HEK293 (cell line): Measurements from ENCODE around the gene NAT10.

Source experiments
- CTCF ChIA-PET: fragments of 350-600 bp; formaldehyde crosslinking; extraction: SDS; loops from one replicate; lab custom pipeline; 2021; ENCODE audit warnings: antibody characterized with exemption; lab: Yijun Ruan, JAX
- POLR2A ChIA-PET: fragments of 300-600 bp; formaldehyde crosslinking; extraction: SDS; loops from one replicate; lab custom pipeline; 2020; ENCODE audit warnings: antibody characterized with exemption, inconsistent platforms; lab: Yijun Ruan, JAX
- H3K27ac ChIP-seq: fragments of 200-500 bp; sonication (Bioruptor generic); 2 replicates; pipeline ENCODE4 v1.5.1; 2014; ENCODE audit warnings: low read depth, low read length, control low read depth, inconsistent platforms; ENCODE audit errors: extremely low read depth
- H3K36me3 ChIP-seq, 2 experiments: fragments of 200-500 bp in 1 of 2; sonication (Bioruptor generic) in 1 of 2; 1 replicate in 1 of 2; 2 replicates in 1 of 2; pipeline ENCODE4 v1.5.1; 2014 to 2017; ENCODE audit warnings: inconsistent platforms in 2 of 2, low read length in 2 of 2; ENCODE audit not compliant: control insufficient read depth in 2 of 2, insufficient read depth in 1 of 2
- H3K4me1 ChIP-seq: fragments of 200-500 bp; sonication (Bioruptor generic); 2 replicates; pipeline ENCODE4 v1.5.1; 2014; ENCODE audit warnings: mild to moderate bottlenecking, low read length, inconsistent platforms; ENCODE audit not compliant: control insufficient read depth, insufficient read depth
- H3K4me3 ChIP-seq: 2 replicates; pipeline ENCODE4 v1.5.1; 2011; ENCODE audit warnings: low read depth, mild to moderate bottlenecking, control low read depth, low read length, moderate library complexity
- H3K9me3 ChIP-seq: fragments of 200-500 bp; sonication (Bioruptor generic); 2 replicates; pipeline ENCODE4 v1.5.1; 2014; ENCODE audit warnings: low read depth, low read length, inconsistent platforms; ENCODE audit not compliant: control insufficient read depth, insufficient read depth
- MEIS1 ChIP-seq: sonication (generic); formaldehyde crosslinking; IDR thresholded peaks from 2 replicates; pipeline ENCODE4 v1.8.1; 2022; ENCODE audit warnings: missing genetic modification reagents, mild to moderate bottlenecking, borderline replicate concordance
- OSR2 ChIP-seq: fragments of 450-650 bp; formaldehyde crosslinking; IDR thresholded peaks from 2 replicates; pipeline ENCODE4 v1.5.1; 2016; ENCODE audit warnings: missing biosample characterization, missing genetic modification characterization
- PRDM10 ChIP-seq: fragments of 450-650 bp; formaldehyde crosslinking; IDR thresholded peaks from 2 replicates; pipeline ENCODE4 v1.5.1; 2016; ENCODE audit warnings: missing biosample characterization, missing genetic modification characterization
- ZBTB10 ChIP-seq: fragments of 450-650 bp; formaldehyde crosslinking; IDR thresholded peaks from 2 replicates; pipeline ENCODE4 v1.5.1; 2016; ENCODE audit warnings: missing biosample characterization, missing genetic modification characterization
- ZBTB8A ChIP-seq: fragments of 450-650 bp; formaldehyde crosslinking; IDR thresholded peaks from 2 replicates; pipeline ENCODE4 v1.5.1; 2016; ENCODE audit warnings: missing biosample characterization, missing genetic modification characterization
- ZNF132 ChIP-seq: fragments of 450-650 bp; formaldehyde crosslinking; IDR thresholded peaks from 2 replicates; pipeline ENCODE4 v1.5.1; 2017; ENCODE audit warnings: missing biosample characterization, missing genetic modification characterization, borderline replicate concordance
- ZNF16 ChIP-seq: fragments of 450-650 bp; formaldehyde crosslinking; IDR thresholded peaks from 2 replicates; pipeline ENCODE4 v1.5.1; 2016; ENCODE audit warnings: low read depth, missing biosample characterization, missing genetic modification characterization
- ZNF2 ChIP-seq: fragments of 450-650 bp; formaldehyde crosslinking; IDR thresholded peaks from 2 replicates; pipeline ENCODE4 v1.5.1; 2016; ENCODE audit warnings: missing biosample characterization, missing genetic modification characterization
- ZNF211 ChIP-seq: fragments of 450-650 bp; formaldehyde crosslinking; IDR thresholded peaks from 2 replicates; pipeline ENCODE4 v1.5.1; 2016; ENCODE audit warnings: low read depth, missing biosample characterization, missing genetic modification characterization
- ZNF214 ChIP-seq: fragments of 450-650 bp; formaldehyde crosslinking; IDR thresholded peaks from 2 replicates; pipeline ENCODE4 v1.5.1; 2017; ENCODE audit warnings: missing biosample characterization, mild to moderate bottlenecking, missing genetic modification characterization, borderline replicate concordance
- ZNF239 ChIP-seq: fragments of 450-650 bp; formaldehyde crosslinking; IDR thresholded peaks from 2 replicates; pipeline ENCODE4 v1.5.1; 2016; ENCODE audit warnings: missing biosample characterization, missing genetic modification characterization
- ZNF26 ChIP-seq: fragments of 450-650 bp; formaldehyde crosslinking; IDR thresholded peaks from 2 replicates; pipeline ENCODE4 v1.5.1; 2016; ENCODE audit warnings: missing biosample characterization, missing genetic modification characterization
- ZNF366 ChIP-seq: fragments of 450-650 bp; formaldehyde crosslinking; conservative IDR thresholded peaks from 2 replicates; pipeline ENCODE4 v1.5.1; 2016; ENCODE audit warnings: missing biosample characterization, missing genetic modification characterization
- ZNF433 ChIP-seq: fragments of 450-650 bp; formaldehyde crosslinking; IDR thresholded peaks from 2 replicates; pipeline ENCODE4 v1.5.1; 2016; ENCODE audit warnings: missing biosample characterization, missing genetic modification characterization, low read depth
- ZNF48 ChIP-seq: fragments of 450-650 bp; formaldehyde crosslinking; IDR thresholded peaks from 2 replicates; pipeline ENCODE4 v1.5.1; 2016; ENCODE audit warnings: missing biosample characterization, missing genetic modification characterization
- ZNF513 ChIP-seq: fragments of 450-650 bp; IDR thresholded peaks from 2 replicates; pipeline ENCODE4 v1.5.1; 2018; ENCODE audit warnings: missing biosample characterization, missing genetic modification characterization
- ZNF544 ChIP-seq: fragments of 450-650 bp; formaldehyde crosslinking; IDR thresholded peaks from 2 replicates; pipeline ENCODE4 v1.5.0; 2017; ENCODE audit warnings: missing biosample characterization, missing genetic modification characterization
- ZNF555 ChIP-seq: fragments of 450-650 bp; formaldehyde crosslinking; conservative IDR thresholded peaks from 2 replicates; pipeline ENCODE4 v1.5.1; 2017; ENCODE audit warnings: missing biosample characterization, mild to moderate bottlenecking, missing genetic modification characterization, inconsistent platforms
- ZNF558 ChIP-seq: fragments of 450-650 bp; formaldehyde crosslinking; IDR thresholded peaks from 2 replicates; pipeline ENCODE4 v1.5.1; 2016; ENCODE audit warnings: missing biosample characterization, missing genetic modification characterization
- ZNF571 ChIP-seq: fragments of 450-650 bp; formaldehyde crosslinking; IDR thresholded peaks from 2 replicates; pipeline ENCODE4 v1.5.0; 2017; ENCODE audit warnings: missing biosample characterization, missing genetic modification characterization
- ZNF768 ChIP-seq: fragments of 450-650 bp; formaldehyde crosslinking; IDR thresholded peaks from 2 replicates; pipeline ENCODE4 v1.5.1; 2018; ENCODE audit warnings: missing biosample characterization, mild to moderate bottlenecking, missing genetic modification characterization
- ZSCAN23 ChIP-seq: fragments of 450-650 bp; formaldehyde crosslinking; IDR thresholded peaks from 2 replicates; pipeline ENCODE4 v1.5.1; 2016; ENCODE audit warnings: missing biosample characterization, missing genetic modification characterization
- ZSCAN30 ChIP-seq: fragments of 450-650 bp; IDR thresholded peaks from 2 replicates; pipeline ENCODE4 v1.5.1; 2018; ENCODE audit warnings: missing biosample characterization, mild to moderate bottlenecking, missing genetic modification characterization, moderate library complexity

Gene NAT10

GRCh38 chr11:34140149-34140548 lies 34.7 kb downstream of the NAT10 start (continued):
- TF ChIP-seq ZNF26 (no peak), ZNF239 (tag by site-specific recombination) (no peak), ZBTB8A (tag by site-specific recombination) (no peak), ZNF544 (tag by site-specific recombination) (no peak), ZNF555 (tag by site-specific recombination) (no peak)

GRCh38 chr11:34143048-34143447 lies 37.6 kb downstream of the NAT10 start:
- no peak for TF ChIP-seq ZNF555 (tag by site-specific recombination)
- no peak for TF ChIP-seq ZBTB10 (tag by site-specific recombination)
- no peak for TF ChIP-seq ZNF513 (tag by site-specific recombination)
- TF ChIP-seq OSR2, result no peak
- TF ChIP-seq MEIS1, result no peak
- TF ChIP-seq ZNF16 (tag by site-specific recombination), result no peak
- no peak for TF ChIP-seq ZNF433
- TF ChIP-seq ZNF768 (tag by site-specific recombination), result no peak
- no peak for TF ChIP-seq ZNF571 (tag by site-specific recombination)
- no peak for TF ChIP-seq ZNF366 (tag by site-specific recombination)
- no peak for TF ChIP-seq PRDM10 (tag by site-specific recombination)
- TF ChIP-seq ZNF558, result no peak
- TF ChIP-seq ZNF211, result no peak
- TF ChIP-seq ZNF48, result no peak
- no peak for TF ChIP-seq ZSCAN30 (tag by site-specific recombination)
- TF ChIP-seq ZNF2, result no peak
- TF ChIP-seq ZSCAN23 (tag by site-specific recombination), result no peak
- TF ChIP-seq ZNF132 (tag by site-specific recombination), result no peak
- TF ChIP-seq ZNF214 (tag by site-specific recombination), result no peak
- no peak overlapping the region for H3K4me3 ChIP-seq
- H3K4me1 ChIP-seq, result no peaks in the 10 kb centered on the region
- no peaks in the 10 kb centered on the region for H3K9me3 ChIP-seq
- H3K36me3 ChIP-seq, result peaks cover 0 to 99% of the 10 kb centered on the region in 2 experiments
- POLR2A ChIA-PET, result no interaction called here
- no peak overlapping the region for H3K27ac ChIP-seq
- CTCF ChIA-PET, result interaction anchor here (1.2 kb wide), 1 partner anchor 31 kb away, joined by 3 read pairs; no protein-coding TSS in a partner anchor
